H9 (cell line): ENCODE results near the gene SMIM26. TPM values are rescaled to one million over a fixed set of nuclear protein-coding genes. Genes with fewer than 3 reads are reported as not detected.

Source experiments
- DNase-seq: peaks from one replicate; pipeline ENCODE4 v3.0.0-alpha.2; 2017
- H2AFZ ChIP-seq: one replicate; pipeline ENCODE4 v1.6.1; 2013; ENCODE audit warnings: mild to moderate bottlenecking, low read length, control low read depth, moderate library complexity
- H2AK5ac ChIP-seq: 2 replicates; pipeline ENCODE4 v1.6.1; 2013; ENCODE audit warnings: low read length, control low read depth, mixed read lengths; ENCODE audit not compliant: insufficient read length
- H2BK120ac ChIP-seq: one replicate; pipeline ENCODE4 v1.6.1; 2013; ENCODE audit warnings: low read depth, mild to moderate bottlenecking, low read length, control low read depth, inconsistent platforms; ENCODE audit not compliant: poor library complexity, severe bottlenecking
- H2BK12ac ChIP-seq: 2 replicates; pipeline ENCODE4 v1.6.1; 2013; ENCODE audit warnings: low read length, control low read depth, mixed read lengths, low read depth; ENCODE audit not compliant: insufficient read length
- H2BK15ac ChIP-seq: 2 replicates; pipeline ENCODE4 v1.6.1; 2013; ENCODE audit warnings: low read depth, low read length, control low read depth
- H2BK20ac ChIP-seq: one replicate; pipeline ENCODE4 v1.6.1; 2013; ENCODE audit warnings: low read depth, mild to moderate bottlenecking, low read length, control low read depth, inconsistent platforms; ENCODE audit not compliant: poor library complexity, severe bottlenecking
- H2BK5ac ChIP-seq: 2 replicates; pipeline ENCODE4 v1.6.1; 2013; ENCODE audit warnings: low read length, control low read depth, mixed read lengths; ENCODE audit not compliant: insufficient read length
- H3K14ac ChIP-seq: 2 replicates; pipeline ENCODE4 v1.6.1; 2013; ENCODE audit warnings: low read length, control low read depth; ENCODE audit not compliant: insufficient read depth
- H3K18ac ChIP-seq: 2 replicates; pipeline ENCODE4 v1.6.1; 2013; ENCODE audit warnings: low read depth, mild to moderate bottlenecking, mixed read lengths, low read length, control low read depth; ENCODE audit not compliant: insufficient read length
- H3K23ac ChIP-seq: 2 replicates; pipeline ENCODE4 v1.6.1; 2013; ENCODE audit warnings: low read length, control low read depth, mixed read lengths, low read depth; ENCODE audit not compliant: insufficient read length
- H3K23me2 ChIP-seq: 2 replicates; pipeline ENCODE4 v1.6.1; 2013; ENCODE audit warnings: low read depth, mild to moderate bottlenecking, mixed read lengths, low read length, control low read depth; ENCODE audit not compliant: insufficient read length, poor library complexity, severe bottlenecking
- H3K27ac ChIP-seq: 2 replicates; pipeline ENCODE4 v1.5.1; 2013; ENCODE audit warnings: low read length, control low read depth, mixed read lengths, low read depth; ENCODE audit not compliant: insufficient read length
- H3K27me3 ChIP-seq: 2 replicates; pipeline ENCODE4 v1.6.1; 2013; ENCODE audit warnings: low read length, control low read depth, inconsistent platforms; ENCODE audit not compliant: insufficient read depth
- H3K4ac ChIP-seq: 2 replicates; pipeline ENCODE4 v1.6.1; 2013; ENCODE audit warnings: low read depth, mild to moderate bottlenecking, control low read depth, inconsistent platforms, low read length, moderate library complexity
- H3K4me1 ChIP-seq: 2 replicates; pipeline ENCODE4 v1.6.1; 2013; ENCODE audit warnings: low read length, control low read depth, inconsistent platforms; ENCODE audit not compliant: insufficient read depth
- H3K4me2 ChIP-seq: 2 replicates; pipeline ENCODE4 v1.6.1; 2013; ENCODE audit warnings: low read length, control low read depth, mixed read lengths; ENCODE audit not compliant: insufficient read length, insufficient read depth
- H3K56ac ChIP-seq: 2 replicates; pipeline ENCODE4 v1.6.1; 2013; ENCODE audit warnings: low read depth, mild to moderate bottlenecking, mixed read lengths, low read length, control low read depth; ENCODE audit not compliant: insufficient read length
- H3K79me1 ChIP-seq: 2 replicates; pipeline ENCODE4 v1.6.1; 2013; ENCODE audit warnings: low read depth, mild to moderate bottlenecking, moderate library complexity, low read length, control low read depth, inconsistent platforms; ENCODE audit not compliant: insufficient read depth, poor library complexity, severe bottlenecking
- H3K79me2 ChIP-seq: 2 replicates; pipeline ENCODE4 v1.6.1; 2013; ENCODE audit warnings: low read length, control low read depth, inconsistent platforms; ENCODE audit not compliant: insufficient read depth
- H3K9ac ChIP-seq: 2 replicates; pipeline ENCODE4 v1.6.1; 2013; ENCODE audit warnings: low read length, control low read depth, mixed read lengths; ENCODE audit not compliant: insufficient read length; ENCODE audit errors: extremely low read depth
- H3K9me3 ChIP-seq: one replicate; pipeline ENCODE4 v1.6.1; 2013; ENCODE audit warnings: low read depth, low read length, inconsistent platforms; ENCODE audit not compliant: control insufficient read depth
- H3T11ph ChIP-seq: one replicate; pipeline ENCODE4 v1.6.1; 2013; ENCODE audit warnings: mild to moderate bottlenecking, low read length, control low read depth, inconsistent platforms
- H4K20me1 ChIP-seq: one replicate; pipeline ENCODE4 v1.6.1; 2013; ENCODE audit not compliant: control insufficient read depth, insufficient read length, insufficient read depth
- H4K5ac ChIP-seq: 2 replicates; pipeline ENCODE4 v1.6.1; 2013; ENCODE audit warnings: low read depth, mild to moderate bottlenecking, mixed read lengths, low read length, control low read depth; ENCODE audit not compliant: insufficient read length
- H4K8ac ChIP-seq: replicated peaks from 2 replicates; pipeline ENCODE4 v1.6.1; 2013; ENCODE audit warnings: low read length, control low read depth, mixed read lengths, low read depth; ENCODE audit not compliant: insufficient read length
- H4K91ac ChIP-seq: 2 replicates; pipeline ENCODE4 v1.6.1; 2013; ENCODE audit warnings: low read depth, mild to moderate bottlenecking, moderate library complexity, mixed read lengths, low read length, control low read depth; ENCODE audit not compliant: insufficient read length
- H3K27ac Mint-ChIP-seq, 3 experiments: 2 replicates in 2 of 3; 3 replicates in 1 of 3; pipeline ENCODE4 v1.8.0; 2020 to 2021; ENCODE audit warnings: mixed read lengths in 3 of 3, mild to moderate bottlenecking in 1 of 3, moderate library complexity in 1 of 3
- H3K27me3 Mint-ChIP-seq: 2 replicates; pipeline ENCODE4 v1.8.0; 2021; ENCODE audit warnings: low read depth, mild to moderate bottlenecking, moderate library complexity, mixed read lengths
- H3K36me3 Mint-ChIP-seq, 3 experiments: 2 replicates in 2 of 3; 3 replicates in 1 of 3; pipeline ENCODE4 v1.8.0; 2020 to 2021; ENCODE audit warnings: low read depth in 3 of 3, mixed read lengths in 3 of 3; ENCODE audit not compliant: insufficient read depth in 1 of 3
- H3K4me1 Mint-ChIP-seq, 2 experiments: 2 replicates each; pipeline ENCODE4 v1.8.0; 2020; ENCODE audit warnings: mixed read lengths in 2 of 2
- H3K4me3 Mint-ChIP-seq, 2 experiments: 2 replicates in 1 of 2; 3 replicates in 1 of 2; pipeline ENCODE4 v1.8.0; 2020 to 2021; ENCODE audit warnings: mild to moderate bottlenecking in 2 of 2, mixed read lengths in 2 of 2, moderate library complexity in 1 of 2
- H3K9me3 Mint-ChIP-seq, 2 experiments: 2 replicates in 1 of 2; 3 replicates in 1 of 2; pipeline ENCODE4 v1.8.0; 2020; ENCODE audit warnings: mild to moderate bottlenecking in 2 of 2, mixed read lengths in 2 of 2, moderate library complexity in 1 of 2
- CTCF ChIP-seq: fragments of 200-600 bp; sonication (generic); conservative IDR thresholded peaks from 3 replicates; pipeline ENCODE4 v1.8.0; 2021; ENCODE audit warnings: antibody characterized with exemption, mild to moderate bottlenecking
- WGBS: extraction: QIAGEN DNeasy Blood & Tissue Kit; methylation state at CpG from one replicate; pipeline ENCODE4 v1.1.7; 2013; ENCODE audit warnings: missing lambda C conversion rate, low lambda C conversion rate, mixed read lengths; ENCODE audit not compliant: insufficient read length; ENCODE audit errors: extremely low coverage; 5-methylcytosine and 5-hydroxymethylcytosine counted together
- total RNA-seq: library from RNA; stranded (reverse); gene quantifications from 2 replicates; pipeline ENCODE4 v1.2.1, GENCODE V29; 2021

The SMIM26 gene
- total RNA-seq, 1 experiment from 2014 or later = 75.9 TPM

GRCh38 chr20:18580012-18580411 lies 12.8 kb downstream of the SMIM26 start:
- H2BK120ac ChIP-seq = peak overlapping the region; percentile 38
- Mint-ChIP-seq H3K9me3 (no peaks in the 10 kb centered on the region), H3K27ac (no peak overlapping the region), H3K4me1 (peaks cover 0 to 5% of the 10 kb centered on the region in 2 experiments; a peak in 3 of 4 replicates), H3K27me3 (no peaks in the 10 kb centered on the region; the same call in 1 of the 2 replicates), H3K36me3 (no peaks in the 10 kb centered on the region), H3K4me3 (no peak overlapping the region)
- H3K4me1 ChIP-seq = no peaks in the 10 kb centered on the region
- H2AFZ ChIP-seq = no peak overlapping the region
- DNase-seq = no peak
- H3K9me3 ChIP-seq = no peaks in the 10 kb centered on the region
- no peak overlapping the region for H4K8ac ChIP-seq
- H2AK5ac ChIP-seq = no peak overlapping the region
- no peak overlapping the region for H3K4ac ChIP-seq
- H3K27ac ChIP-seq = no peak overlapping the region
- H3K27me3 ChIP-seq = no peaks in the 10 kb centered on the region
- H3K9ac ChIP-seq = no peak overlapping the region
- no peak overlapping the region for H3K23ac ChIP-seq
- H2BK5ac ChIP-seq = no peak overlapping the region
- H2BK15ac ChIP-seq = no peak overlapping the region
- TF ChIP-seq CTCF = no peak
- H3K79me2 ChIP-seq = no peaks in the 10 kb centered on the region
- H3K79me1 ChIP-seq = no peaks in the 10 kb centered on the region
- H2BK12ac ChIP-seq = no peak overlapping the region
- H3K18ac ChIP-seq = no peak overlapping the region
- H3K56ac ChIP-seq = no peak overlapping the region
- WGBS = no CpG with 5 or more reads among the region's 4 CpGs
- no peak overlapping the region for H3K14ac ChIP-seq
- no peaks in the 10 kb centered on the region for H3K23me2 ChIP-seq
- no peak overlapping the region for H4K91ac ChIP-seq
- H4K20me1 ChIP-seq = no peaks in the 10 kb centered on the region
- no peak overlapping the region for H3T11ph ChIP-seq
- no peak overlapping the region for H2BK20ac ChIP-seq
- no peak overlapping the region for H3K4me2 ChIP-seq
- no peak overlapping the region for H4K5ac ChIP-seq
